HepG2 (cell line): ENCODE data around the gene RING1. TPM values are rescaled to one million over a fixed set of nuclear protein-coding genes. Genes with fewer than 3 reads are reported as not detected.

Experiments
- CENPT ChIP-seq: sonication (generic); formaldehyde crosslinking; IDR thresholded peaks from 2 replicates; pipeline ENCODE4 v1.8.0; 2022; ENCODE audit warnings: low read depth, mild to moderate bottlenecking, moderate library complexity, missing genetic modification reagents
- DZIP1 ChIP-seq: sonication (generic); formaldehyde crosslinking; IDR thresholded peaks from 2 replicates; pipeline ENCODE4 v1.5.0; 2020; ENCODE audit warnings: mild to moderate bottlenecking, missing genetic modification reagents
- HNRNPUL1 ChIP-seq: fragments of 200-400 bp; formaldehyde crosslinking; IDR thresholded peaks from 2 replicates; pipeline ENCODE4 v1.6.1; 2017; ENCODE audit warnings: low read depth, mild to moderate bottlenecking, low read length, moderate library complexity
- NBN ChIP-seq: fragments of 450-650 bp; conservative IDR thresholded peaks from 2 replicates; pipeline ENCODE4 v1.6.1; 2017
- RCOR2 ChIP-seq: IDR thresholded peaks from 2 replicates; pipeline ENCODE4 v1.6.1; 2016; ENCODE audit warnings: missing biosample characterization, missing genetic modification reagents
- REPIN1 ChIP-seq: sonication (generic); formaldehyde crosslinking; IDR thresholded peaks from 2 replicates; pipeline ENCODE4 v1.8.0; 2022; ENCODE audit warnings: missing genetic modification reagents, low read depth, mild to moderate bottlenecking, borderline replicate concordance
- RXRA ChIP-seq: sonication (generic); formaldehyde crosslinking; IDR thresholded peaks from 2 replicates; pipeline ENCODE4 v1.5.1; 2020; ENCODE audit warnings: missing genetic modification reagents
- SMARCE1 ChIP-seq: fragments of 450-650 bp; IDR thresholded peaks from 2 replicates; pipeline ENCODE4 v1.6.1; 2017; ENCODE audit warnings: borderline replicate concordance
- TBL1XR1 ChIP-seq: fragments of 150-350 bp; IDR thresholded peaks from 2 replicates; pipeline ENCODE4 v1.6.1; 2014; ENCODE audit warnings: borderline replicate concordance, low read length; ENCODE audit not compliant: partially characterized antibody
- TFDP2 ChIP-seq: sonication (generic); formaldehyde crosslinking; IDR thresholded peaks from 2 replicates; pipeline ENCODE4 v1.4.0; 2020; ENCODE audit warnings: missing genetic modification reagents
- THAP8 ChIP-seq: sonication (generic); formaldehyde crosslinking; IDR thresholded peaks from 2 replicates; pipeline ENCODE4 v1.5.1; 2020; ENCODE audit warnings: missing genetic modification reagents, mild to moderate bottlenecking, borderline replicate concordance
- ZNF234 ChIP-seq: sonication (generic); formaldehyde crosslinking; conservative IDR thresholded peaks from 2 replicates; pipeline ENCODE4 v1.5.1; 2020; ENCODE audit warnings: mild to moderate bottlenecking, missing genetic modification reagents
- ZNF260 ChIP-seq: sonication (generic); formaldehyde crosslinking; IDR thresholded peaks from 2 replicates; pipeline ENCODE4 v1.4.0; 2020; ENCODE audit warnings: missing genetic modification reagents, low read depth, mild to moderate bottlenecking, borderline replicate concordance
- ZNF275 ChIP-seq: sonication (generic); formaldehyde crosslinking; IDR thresholded peaks from 2 replicates; pipeline ENCODE4 v1.8.0; 2022; ENCODE audit warnings: missing genetic modification reagents, mild to moderate bottlenecking, inconsistent platforms, borderline replicate concordance
- ZNF550 ChIP-seq: sonication (generic); formaldehyde crosslinking; IDR thresholded peaks from 2 replicates; pipeline ENCODE4 v1.4.0; 2020; ENCODE audit warnings: mild to moderate bottlenecking, missing genetic modification reagents, borderline replicate concordance
- ZZZ3 ChIP-seq: sonication (generic); formaldehyde crosslinking; IDR thresholded peaks from 2 replicates; pipeline ENCODE4 v1.4.0; 2020; ENCODE audit warnings: missing genetic modification reagents, mild to moderate bottlenecking, borderline replicate concordance
- polyA plus RNA-seq, 8 experiments: library from polyadenylated mRNA; depleted of rRNA in 3 of 8; stranded (reverse) in 7 of 8; unstranded in 1 of 8; fragments of >200 nt; fragmentation: Illumina TruSeq in 4 of 8; extraction: Trizol in 4 of 8; gene quantifications; 2 replicates each; pipeline versions ENCODE4 v1.2.1 to v1.2.3, GENCODE V29; 2011 to 2016; ENCODE audit warnings: low read depth in 4 of 8, missing spikeins in 1 of 8, mixed read lengths in 1 of 8; ENCODE audit not compliant: insufficient read depth in 1 of 8
- total RNA-seq, 5 experiments: library from RNA; depleted of rRNA; stranded (reverse); fragments of >200 nt; fragmentation: Illumina TruSeq; extraction: Trizol; gene quantifications; 2 replicates each; pipeline ENCODE4 v1.2.3, GENCODE V29; 2016; ENCODE audit warnings: low read depth in 1 of 5

RING1 gene
- total and polyA plus RNA-seq, 2 of the 13 experiments (the other 11 are each of a cell fraction or from before 2014, with no cell fraction given): 23.9 to 33.6 TPM

- TF ChIP-seq RCOR2 (no peak), TFDP2 (CRISPR knock-in tag) (peak; percentile 54), REPIN1 (CRISPR knock-in tag) (no peak; the same call in 1 of the 2 replicates), ZNF550 (CRISPR knock-in tag) (no peak), TBL1XR1 (no peak), ZNF260 (CRISPR knock-in tag) (no peak), HNRNPUL1 (no peak), DZIP1 (CRISPR knock-in tag) (no peak), THAP8 (no peak), ZNF275 (CRISPR knock-in tag) (peak; percentile 84; the same call in 1 of the 2 replicates), RXRA (CRISPR knock-in tag) (peak; percentile 84), ZZZ3 (CRISPR knock-in tag) (no peak), NBN (no peak), CENPT (CRISPR knock-in tag) (no peak), ZNF234 (CRISPR knock-in tag) (0 out of 2 replicates have a peak, but pooled peaks have one; percentile 45), SMARCE1 (no peak)
Observed at GRCh38 chr6:33204415-33205190, 3.7 kb upstream of the RING1 start, which contains the start of gene HSD17B8 (continued).
